Stimulated activated CD4-positive, alpha-beta T cell treated with anti-CD3 and anti-CD28 coated beads, Interleukin-12 subunit alpha, Interleukin-12 subunit beta, amount 100 ng/mL, for 48 hours (primary cell): ENCODE results near the gene CPA5.
"Not testable (repeated sequence)": the region's sequence is repeated elsewhere in the genome, so short reads cannot be mapped to it uniquely, and the experiment has no call there.

Source experiments
- DNase-seq, 3 donors: peaks; one replicate each; pipeline ENCODE4 v3.0.0-alpha.2; 2020; ENCODE audit warnings: low read depth in 2 of 3, low spot score in 1 of 3

Gene CPA5, protein sequence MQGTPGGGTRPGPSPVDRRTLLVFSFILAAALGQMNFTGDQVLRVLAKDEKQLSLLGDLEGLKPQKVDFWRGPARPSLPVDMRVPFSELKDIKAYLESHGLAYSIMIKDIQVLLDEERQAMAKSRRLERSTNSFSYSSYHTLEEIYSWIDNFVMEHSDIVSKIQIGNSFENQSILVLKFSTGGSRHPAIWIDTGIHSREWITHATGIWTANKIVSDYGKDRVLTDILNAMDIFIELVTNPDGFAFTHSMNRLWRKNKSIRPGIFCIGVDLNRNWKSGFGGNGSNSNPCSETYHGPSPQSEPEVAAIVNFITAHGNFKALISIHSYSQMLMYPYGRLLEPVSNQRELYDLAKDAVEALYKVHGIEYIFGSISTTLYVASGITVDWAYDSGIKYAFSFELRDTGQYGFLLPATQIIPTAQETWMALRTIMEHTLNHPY

GRCh38 chr7:130344271-130344866 is at the start of gene CPA5:
Gene CPA5 (plus strand): TSS chr7:130344816. CDS start chr7:130346486, 1,670 bp downstream.
- no peak for DNase-seq

- DNase-seq: no peak
These were observed 48.2 kb upstream of the CPA5 start for GRCh38 chr7:130296221-130296951.

DNA sequence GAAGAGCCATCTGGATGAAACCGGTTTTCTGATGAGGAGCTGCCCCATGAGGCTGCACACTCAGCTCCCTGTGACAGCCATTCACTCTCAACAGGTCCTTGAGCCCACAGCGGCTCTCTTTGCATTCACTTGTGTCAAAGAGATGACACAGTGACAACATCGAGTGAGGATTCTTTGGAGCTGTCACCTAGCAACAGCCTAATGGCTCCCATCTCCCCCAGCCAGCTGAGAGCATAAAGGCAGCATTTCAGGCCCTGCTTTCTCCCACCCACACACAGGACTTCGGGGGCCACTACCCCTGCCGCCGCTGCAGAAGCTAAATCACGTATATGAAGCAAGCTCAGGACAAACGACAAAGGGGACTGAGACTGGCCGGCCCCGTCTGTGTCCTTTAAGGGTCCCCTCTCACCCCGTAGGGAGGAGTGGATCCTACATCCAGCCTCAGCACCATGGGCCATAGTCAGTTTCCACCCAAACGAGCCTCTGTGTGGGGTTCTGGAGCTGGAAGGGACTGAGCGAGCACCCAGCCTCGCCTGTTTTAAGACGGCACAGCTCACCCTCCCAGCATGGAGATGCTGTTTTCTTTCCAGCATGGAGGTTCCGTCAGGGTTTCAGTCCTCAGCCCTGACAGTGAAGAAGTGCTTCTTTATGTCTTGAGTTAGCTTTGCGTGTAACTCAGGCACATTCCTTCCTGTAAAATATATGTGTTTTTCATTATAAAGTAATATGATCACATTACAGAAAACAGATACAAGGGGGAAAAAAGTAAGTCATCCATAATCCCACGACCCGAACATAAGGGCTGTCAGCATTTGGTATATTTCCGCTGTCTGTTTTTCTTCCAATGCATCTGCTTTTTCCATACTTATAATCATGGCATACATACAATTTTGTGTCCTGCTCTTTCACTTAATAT is 46.7 kb upstream of the CPA5 start:
- no peak for DNase-seq

DNA sequence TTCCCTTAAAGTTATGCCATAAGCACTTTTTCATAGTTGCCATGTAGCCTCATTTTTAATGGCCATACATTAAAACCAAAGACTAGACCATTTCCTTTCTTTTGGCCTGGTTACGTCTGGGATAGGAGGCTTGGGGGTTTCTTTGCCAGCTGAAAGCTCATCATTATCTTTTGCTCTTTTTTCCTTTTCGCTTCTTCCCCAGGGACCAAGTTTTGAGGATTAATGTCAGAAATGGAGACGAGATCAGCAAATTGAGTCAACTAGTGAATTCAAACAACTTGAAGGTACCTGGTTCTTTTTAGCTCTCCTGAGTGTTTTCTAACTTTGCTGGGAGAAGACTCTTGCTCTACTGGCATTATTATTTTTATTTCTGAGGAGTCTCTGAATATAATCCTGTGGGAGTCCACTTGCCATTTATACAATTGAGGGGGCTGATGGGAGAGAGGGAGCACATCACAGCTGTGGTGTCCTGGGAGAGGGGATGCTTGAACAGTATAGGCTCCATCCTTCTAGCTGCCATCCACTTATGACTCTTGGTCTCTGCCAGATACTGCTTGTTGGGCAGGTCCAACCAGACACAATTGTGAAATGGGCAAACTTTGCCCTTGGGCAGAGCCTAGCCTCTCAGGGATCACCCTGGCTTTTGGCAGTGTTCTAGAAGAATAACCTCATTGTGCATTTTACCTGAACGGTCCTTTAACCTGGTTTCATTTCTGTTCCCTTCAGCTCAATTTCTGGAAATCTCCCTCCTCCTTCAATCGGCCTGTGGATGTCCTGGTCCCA is 45.9 kb upstream of the CPA5 start:
- DNase-seq: no peak

DNA sequence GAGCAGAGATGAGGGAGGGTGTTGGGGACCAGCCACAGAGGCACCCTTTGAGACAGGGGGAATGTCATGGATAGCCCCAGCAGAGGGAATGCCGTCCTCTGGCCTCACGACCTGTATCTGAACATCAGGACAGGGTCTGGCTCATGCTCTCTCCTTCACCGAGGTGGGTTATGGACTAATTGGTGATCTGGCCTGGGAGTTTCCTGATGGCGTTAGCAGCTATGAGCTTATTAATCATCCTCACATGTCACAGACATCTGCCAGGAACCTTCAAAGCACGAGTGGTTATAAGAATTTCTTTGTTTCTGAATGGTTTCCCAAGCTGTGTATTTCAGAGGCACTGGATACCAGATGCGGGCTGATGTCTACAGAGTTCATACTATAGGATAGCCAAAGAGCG is 44.8 kb upstream of the CPA5 start:
- DNase-seq: no peak

GRCh38 chr7:130301501-130302020 is 43.1 kb upstream of the CPA5 start:
- no peak for DNase-seq

- no peak for DNase-seq
These were observed 42.0 kb upstream of the CPA5 start for GRCh38 chr7:130302649-130303048.

- DNase-seq: no peak
These were observed 41.5 kb upstream of the CPA5 start for GRCh38 chr7:130303127-130303526.

GRCh38 chr7:130303551-130303950 is 41.1 kb upstream of the CPA5 start:
- DNase-seq: no peak

DNA sequence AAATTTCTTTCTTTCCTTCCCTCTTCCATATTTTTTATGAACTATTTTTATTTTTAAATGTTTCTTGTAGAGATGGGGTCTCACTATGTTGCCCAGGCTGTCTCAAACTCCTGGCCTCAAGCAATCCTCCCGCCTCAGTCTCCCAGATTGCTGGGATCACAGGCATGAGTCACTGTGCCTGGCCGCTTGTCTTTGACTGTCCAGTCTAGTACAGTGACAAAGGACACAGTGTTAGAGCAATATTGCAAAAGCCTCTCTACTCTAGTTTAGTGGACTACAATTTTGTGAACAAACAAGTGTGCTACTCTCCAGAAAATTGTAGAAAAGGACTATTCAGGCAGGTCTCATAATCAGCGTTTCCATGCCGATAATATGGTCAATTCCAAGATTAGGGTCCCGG is 40.6 kb upstream of the CPA5 start:
- no peak for DNase-seq

DNA sequence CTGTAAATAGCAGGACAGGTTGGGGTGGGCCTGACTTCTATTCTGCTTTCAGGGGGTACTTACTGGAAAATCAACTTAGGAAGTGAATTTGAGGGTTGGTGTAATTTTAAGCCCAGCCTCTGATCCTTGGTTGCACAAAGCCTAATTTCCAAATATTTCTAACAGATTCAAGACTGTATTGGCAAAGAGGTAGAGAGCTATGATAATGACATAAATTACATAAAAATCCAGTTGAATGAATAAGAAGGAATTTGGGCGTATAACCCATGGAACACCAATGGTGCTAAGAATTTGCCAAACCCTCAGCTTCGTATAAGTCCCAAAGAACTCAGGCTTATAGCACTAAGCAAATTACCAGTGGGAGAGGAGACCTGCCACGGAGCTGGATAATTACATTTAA is 39.7 kb upstream of the CPA5 start:
- no peak for DNase-seq

DNA sequence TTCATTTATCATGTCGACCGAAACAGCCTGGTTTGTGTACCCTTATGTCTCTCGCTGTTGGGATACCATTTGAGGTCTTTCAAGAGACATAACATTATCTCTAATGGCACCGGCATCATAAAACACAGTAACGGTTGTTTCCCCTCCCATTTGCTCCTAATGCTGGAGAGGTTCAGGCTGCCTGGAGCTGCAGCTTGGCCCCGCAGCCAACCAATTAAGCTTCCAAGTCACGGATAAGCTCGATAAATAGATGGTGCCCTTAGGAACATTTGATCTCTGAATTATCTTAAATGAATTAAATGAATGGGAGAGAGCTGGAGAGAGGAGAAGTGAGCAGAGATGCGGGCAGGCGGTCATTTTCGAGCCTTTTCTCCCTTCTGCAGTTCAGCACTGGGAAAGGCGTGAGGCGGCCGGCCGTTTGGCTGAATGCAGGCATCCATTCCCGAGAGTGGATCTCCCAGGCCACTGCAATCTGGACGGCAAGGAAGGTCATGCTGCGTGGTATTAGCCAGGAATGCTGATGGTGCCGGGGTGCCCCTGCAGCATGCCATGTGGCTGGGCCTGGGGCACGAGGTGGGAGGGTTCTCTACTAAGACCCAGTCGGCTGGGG is 39.1 kb upstream of the CPA5 start:
- DNase-seq: no peak

- DNase-seq: no peak
These were observed 34.6 kb upstream of the CPA5 start for GRCh38 chr7:130309986-130310385.

- no peak for DNase-seq
These were observed 30.3 kb upstream of the CPA5 start for GRCh38 chr7:130314305-130314704.

DNA sequence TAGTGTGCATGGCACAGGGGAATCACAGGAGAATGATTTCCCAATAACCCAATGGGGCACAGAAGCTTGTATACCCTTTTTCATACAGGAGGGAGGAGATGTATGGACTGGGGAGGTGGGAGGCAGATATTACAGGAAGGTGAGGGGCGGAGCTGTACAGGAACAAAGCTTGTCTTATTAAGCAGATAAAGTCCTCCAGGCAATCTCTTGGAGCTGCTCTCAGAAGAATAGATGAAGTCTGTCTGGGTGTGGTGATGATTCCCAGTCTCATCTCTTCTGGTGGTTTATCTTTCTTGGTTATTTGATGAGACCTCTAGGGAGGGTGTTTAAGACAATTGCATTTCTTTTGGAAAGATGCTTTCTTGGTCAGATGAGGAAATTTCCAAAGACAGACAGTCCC is 25.1 kb upstream of the CPA5 start:
- no peak for DNase-seq

GRCh38 chr7:130321542-130322229 is 22.9 kb upstream of the CPA5 start:
- DNase-seq: not testable (repeated sequence)

- DNase-seq: no peak
These were observed 22.0 kb upstream of the CPA5 start for GRCh38 chr7:130322615-130323014.

DNA sequence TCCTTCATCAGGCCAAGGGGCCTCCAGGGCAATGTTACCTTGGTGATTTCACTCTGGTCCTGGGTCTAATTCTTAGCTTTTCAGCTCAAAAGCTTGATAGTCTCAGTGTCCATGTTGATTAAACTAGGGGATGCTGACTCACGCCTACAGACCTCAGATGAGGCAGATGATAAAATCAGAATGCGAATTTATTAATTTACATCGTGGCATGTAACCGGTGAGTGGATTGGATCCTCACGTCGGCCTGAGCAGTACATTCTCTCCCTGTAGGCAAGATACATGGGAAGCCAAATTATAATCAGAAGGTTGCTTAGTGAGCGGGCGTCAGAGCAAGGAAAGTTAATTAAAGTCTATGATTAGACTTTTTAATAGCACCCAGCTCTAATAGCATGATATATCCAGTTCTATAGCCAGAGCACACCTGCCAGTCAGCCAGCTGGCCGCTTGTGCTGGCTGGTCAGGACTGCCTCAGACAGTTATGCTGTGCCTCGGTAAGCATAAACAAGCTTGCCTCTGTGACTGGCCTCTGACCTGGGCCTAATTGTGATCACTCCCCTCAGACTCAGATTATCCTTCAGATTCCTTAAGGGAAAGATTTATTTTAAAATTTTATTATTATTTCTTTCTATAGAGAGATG is 20.2 kb upstream of the CPA5 start:
- no peak for DNase-seq

DNA sequence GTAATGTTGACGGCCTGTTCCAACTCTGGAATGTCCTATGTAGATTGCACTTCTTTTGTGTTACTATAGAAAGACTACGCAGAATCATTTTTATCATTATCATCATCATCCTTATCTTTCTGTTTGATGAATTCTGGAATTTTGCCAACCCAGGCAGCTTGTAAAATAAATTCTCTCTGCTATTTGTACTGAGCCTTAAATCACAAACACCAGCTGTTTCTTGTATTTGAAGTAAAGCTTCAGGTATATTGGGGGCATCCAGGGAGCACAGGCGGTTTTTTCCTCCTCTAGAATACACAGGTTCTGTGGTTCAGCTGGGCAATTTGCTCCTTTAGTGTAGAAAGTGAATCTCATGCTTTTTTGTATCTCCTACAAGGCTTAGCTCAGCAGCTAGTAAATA is 14.9 kb upstream of the CPA5 start:
- DNase-seq: no peak
